ENCODE results near the gene ITIH3.

Gene ITIH3

DNA sequence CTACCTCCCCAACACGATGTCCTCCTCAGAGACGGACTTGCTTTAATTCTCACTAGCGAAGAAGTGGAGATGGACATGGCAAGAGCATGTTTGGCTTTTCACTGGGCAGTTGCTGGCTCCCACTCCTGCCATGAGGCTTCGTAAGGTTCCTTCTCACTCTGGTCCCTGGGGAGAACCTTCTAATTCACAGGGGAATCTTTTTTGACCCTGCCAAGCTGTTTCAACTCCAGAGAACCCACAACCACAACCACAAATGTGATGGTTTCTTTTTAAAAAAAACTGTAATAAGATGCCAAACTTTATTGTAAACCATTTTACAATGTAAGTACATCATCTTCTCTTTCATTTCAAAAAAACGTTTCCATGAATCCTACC, 41.9 kb downstream of the ITIH3 start:
- Histone ChIP-seq H3K79me1 (ENCODE audit: low read length) (no peaks in the 10 kb centered on the region), H2BK12ac (ENCODE audit: low read length) (no peak overlapping the region), H3K9me3 (ENCODE audit: insufficient read depth, low read depth, low read length) (no peaks in the 10 kb centered on the region), H3K4me1 (ENCODE audit: control insufficient read depth in 1 of 2, insufficient read depth in 2 of 2, low read length in 2 of 2) (no peaks in the 10 kb centered on the region), H3K27ac (ENCODE audit: low read depth, low read length) (no peak overlapping the region), H3K79me2 (ENCODE audit: control insufficient read depth, insufficient read depth, low read length, poor library complexity) (no peaks in the 10 kb centered on the region), H4K12ac (ENCODE audit: low read depth, low read length) (no peak overlapping the region), H3K9ac (ENCODE audit: low read length) (no peak overlapping the region), H3K4me2 (ENCODE audit: low read length) (no peak overlapping the region), H4K91ac (ENCODE audit: low read depth, low read length) (no peak overlapping the region), H3K23ac (ENCODE audit: low read length) (no peak overlapping the region), H3K4ac (ENCODE audit: low read depth, low read length) (no peak overlapping the region), H3K4me3 (ENCODE audit: low read depth, low read length) (no peak overlapping the region), H2BK5ac (ENCODE audit: low read depth, low read length, poor library complexity) (no peak overlapping the region), H3K14ac (ENCODE audit: low read length) (no peak overlapping the region), H2AK5ac (ENCODE audit: low read length) (no peak overlapping the region), H3K18ac (ENCODE audit: low read length) (no peak overlapping the region), H2AFZ (ENCODE audit: insufficient read depth, low read length, poor library complexity) (no peak overlapping the region), H3K36me3 (ENCODE audit: control insufficient read depth in 1 of 2, insufficient read depth in 2 of 2, low read length in 2 of 2) (peaks cover 2 to 7% of the 10 kb centered on the region in 2 experiments), H2BK120ac (ENCODE audit: insufficient read depth, low read length, poor library complexity) (no peak overlapping the region), H3K27me3 (ENCODE audit: insufficient read depth, low read length) (no peaks in the 10 kb centered on the region), H4K8ac (ENCODE audit: low read depth, low read length) (no peak overlapping the region)
- WGBS (ENCODE audit: extremely low coverage, insufficient coverage, insufficient read length): no CpG with 5 or more reads among the region's 5 CpGs
- no peak for DNase-seq

- Histone ChIP-seq H2BK5ac (ENCODE audit: low read depth, low read length, poor library complexity) (no peak overlapping the region), H3K79me2 (ENCODE audit: control insufficient read depth, insufficient read depth, low read length, poor library complexity) (no peaks in the 10 kb centered on the region)
- WGBS (ENCODE audit: extremely low coverage, insufficient coverage, insufficient read length): no CpG with 5 or more reads among the region's 4 CpGs
These were observed 42.4 kb downstream of the ITIH3 start for GRCh38 chr3:52836986-52837385.

GRCh38 chr3:52838561-52839267, 44.1 kb downstream of the ITIH3 start:
- Histone ChIP-seq H4K91ac (ENCODE audit: low read depth, low read length) (no peak overlapping the region), H3K27ac (ENCODE audit: low read depth, low read length) (no peak overlapping the region), H3K36me3 (ENCODE audit: control insufficient read depth in 1 of 2, insufficient read depth in 2 of 2, low read length in 2 of 2) (peaks cover 2 to 9% of the 10 kb centered on the region in 2 experiments), H4K12ac (ENCODE audit: low read depth, low read length) (no peak overlapping the region), H3K9ac (ENCODE audit: low read length) (no peak overlapping the region), H3K27me3 (ENCODE audit: insufficient read depth, low read length) (no peaks in the 10 kb centered on the region), H2BK120ac (ENCODE audit: insufficient read depth, low read length, poor library complexity) (no peak overlapping the region), H3K18ac (ENCODE audit: low read length) (no peak overlapping the region), H3K14ac (ENCODE audit: low read length) (no peak overlapping the region), H2BK5ac (ENCODE audit: low read depth, low read length, poor library complexity) (no peak overlapping the region), H3K79me2 (ENCODE audit: control insufficient read depth, insufficient read depth, low read length, poor library complexity) (no peaks in the 10 kb centered on the region), H3K4me3 (ENCODE audit: low read depth, low read length) (no peak overlapping the region), H3K4ac (ENCODE audit: low read depth, low read length) (no peak overlapping the region), H3K4me2 (ENCODE audit: low read length) (no peak overlapping the region), H3K79me1 (ENCODE audit: low read length) (no peaks in the 10 kb centered on the region), H3K9me3 (ENCODE audit: insufficient read depth, low read depth, low read length) (no peaks in the 10 kb centered on the region), H2AK5ac (ENCODE audit: low read length) (no peak overlapping the region), H2AFZ (ENCODE audit: insufficient read depth, low read length, poor library complexity) (no peak overlapping the region), H2BK12ac (ENCODE audit: low read length) (no peak overlapping the region), H3K4me1 (ENCODE audit: control insufficient read depth in 1 of 2, insufficient read depth in 2 of 2, low read length in 2 of 2) (no peaks in the 10 kb centered on the region), H3K23ac (ENCODE audit: low read length) (no peak overlapping the region), H4K8ac (ENCODE audit: low read depth, low read length) (no peak overlapping the region)
- DNase-seq: no peak
- no CpG with 5 or more reads among the region's 8 CpGs for WGBS (ENCODE audit: extremely low coverage, insufficient coverage, insufficient read length)

More at GRCh38 chr3:52836986-52837385, 42.4 kb downstream of the ITIH3 start:
- H4K12ac ChIP-seq (ENCODE audit: low read depth, low read length): no peak overlapping the region
- H2AFZ ChIP-seq (ENCODE audit: insufficient read depth, low read length, poor library complexity): no peak overlapping the region
- H3K9me3 ChIP-seq (ENCODE audit: insufficient read depth, low read depth, low read length): no peaks in the 10 kb centered on the region
- H4K91ac ChIP-seq (ENCODE audit: low read depth, low read length): no peak overlapping the region
- H2AK5ac ChIP-seq (ENCODE audit: low read length): no peak overlapping the region
- H3K27me3 ChIP-seq (ENCODE audit: insufficient read depth, low read length): no peaks in the 10 kb centered on the region
- peaks cover 2 to 9% of the 10 kb centered on the region in 2 experiments for H3K36me3 ChIP-seq (ENCODE audit: control insufficient read depth in 1 of 2, insufficient read depth in 2 of 2, low read length in 2 of 2)
- H3K23ac ChIP-seq (ENCODE audit: low read length): no peak overlapping the region
- H4K8ac ChIP-seq (ENCODE audit: low read depth, low read length): no peak overlapping the region
- H3K4me3 ChIP-seq (ENCODE audit: low read depth, low read length): no peak overlapping the region
- no peak overlapping the region for H3K18ac ChIP-seq (ENCODE audit: low read length)
- no peak for DNase-seq
- H3K4ac ChIP-seq (ENCODE audit: low read depth, low read length): no peak overlapping the region
- no peaks in the 10 kb centered on the region for H3K4me1 ChIP-seq (ENCODE audit: control insufficient read depth in 1 of 2, insufficient read depth in 2 of 2, low read length in 2 of 2)
- no peak overlapping the region for H3K4me2 ChIP-seq (ENCODE audit: low read length)
- no peak overlapping the region for H2BK120ac ChIP-seq (ENCODE audit: insufficient read depth, low read length, poor library complexity)
- H3K79me1 ChIP-seq (ENCODE audit: low read length): no peaks in the 10 kb centered on the region
- H3K9ac ChIP-seq (ENCODE audit: low read length): no peak overlapping the region
- H3K14ac ChIP-seq (ENCODE audit: low read length): no peak overlapping the region
- no peak overlapping the region for H3K27ac ChIP-seq (ENCODE audit: low read depth, low read length)
- no peak overlapping the region for H2BK12ac ChIP-seq (ENCODE audit: low read length)

GRCh38 chr3:52839268-52839575, 44.6 kb downstream of the ITIH3 start:
- Histone ChIP-seq H3K18ac (ENCODE audit: low read length) (no peak overlapping the region), H4K12ac (ENCODE audit: low read depth, low read length) (no peak overlapping the region), H3K79me2 (ENCODE audit: control insufficient read depth, insufficient read depth, low read length, poor library complexity) (no peaks in the 10 kb centered on the region), H3K36me3 (ENCODE audit: control insufficient read depth in 1 of 2, insufficient read depth in 2 of 2, low read length in 2 of 2) (peaks cover 2 to 11% of the 10 kb centered on the region in 2 experiments), H3K27ac (ENCODE audit: low read depth, low read length) (no peak overlapping the region), H3K4me1 (ENCODE audit: control insufficient read depth in 1 of 2, insufficient read depth in 2 of 2, low read length in 2 of 2) (no peaks in the 10 kb centered on the region), H3K9me3 (ENCODE audit: insufficient read depth, low read depth, low read length) (no peaks in the 10 kb centered on the region), H2BK120ac (ENCODE audit: insufficient read depth, low read length, poor library complexity) (no peak overlapping the region), H3K14ac (ENCODE audit: low read length) (no peak overlapping the region), H2BK5ac (ENCODE audit: low read depth, low read length, poor library complexity) (no peak overlapping the region), H2AK5ac (ENCODE audit: low read length) (no peak overlapping the region), H3K4me2 (ENCODE audit: low read length) (no peak overlapping the region), H3K9ac (ENCODE audit: low read length) (no peak overlapping the region), H3K23ac (ENCODE audit: low read length) (no peak overlapping the region), H3K4ac (ENCODE audit: low read depth, low read length) (no peak overlapping the region), H3K79me1 (ENCODE audit: low read length) (no peaks in the 10 kb centered on the region), H3K4me3 (ENCODE audit: low read depth, low read length) (no peak overlapping the region), H4K91ac (ENCODE audit: low read depth, low read length) (no peak overlapping the region), H2AFZ (ENCODE audit: insufficient read depth, low read length, poor library complexity) (no peak overlapping the region), H3K27me3 (ENCODE audit: insufficient read depth, low read length) (no peaks in the 10 kb centered on the region), H2BK12ac (ENCODE audit: low read length) (no peak overlapping the region), H4K8ac (ENCODE audit: low read depth, low read length) (no peak overlapping the region)
- DNase-seq: no peak
- WGBS (ENCODE audit: extremely low coverage, insufficient coverage, insufficient read length): no CpG with 5 or more reads among the region's 2 CpGs
